GF-D8 (cell line): ENCODE data around the gene CCNG2.

Source experiments
- DNase-seq: peaks from one replicate; lab custom pipeline; 2025; lab: John Stamatoyannopoulos, UW

CCNG2 gene

DNA sequence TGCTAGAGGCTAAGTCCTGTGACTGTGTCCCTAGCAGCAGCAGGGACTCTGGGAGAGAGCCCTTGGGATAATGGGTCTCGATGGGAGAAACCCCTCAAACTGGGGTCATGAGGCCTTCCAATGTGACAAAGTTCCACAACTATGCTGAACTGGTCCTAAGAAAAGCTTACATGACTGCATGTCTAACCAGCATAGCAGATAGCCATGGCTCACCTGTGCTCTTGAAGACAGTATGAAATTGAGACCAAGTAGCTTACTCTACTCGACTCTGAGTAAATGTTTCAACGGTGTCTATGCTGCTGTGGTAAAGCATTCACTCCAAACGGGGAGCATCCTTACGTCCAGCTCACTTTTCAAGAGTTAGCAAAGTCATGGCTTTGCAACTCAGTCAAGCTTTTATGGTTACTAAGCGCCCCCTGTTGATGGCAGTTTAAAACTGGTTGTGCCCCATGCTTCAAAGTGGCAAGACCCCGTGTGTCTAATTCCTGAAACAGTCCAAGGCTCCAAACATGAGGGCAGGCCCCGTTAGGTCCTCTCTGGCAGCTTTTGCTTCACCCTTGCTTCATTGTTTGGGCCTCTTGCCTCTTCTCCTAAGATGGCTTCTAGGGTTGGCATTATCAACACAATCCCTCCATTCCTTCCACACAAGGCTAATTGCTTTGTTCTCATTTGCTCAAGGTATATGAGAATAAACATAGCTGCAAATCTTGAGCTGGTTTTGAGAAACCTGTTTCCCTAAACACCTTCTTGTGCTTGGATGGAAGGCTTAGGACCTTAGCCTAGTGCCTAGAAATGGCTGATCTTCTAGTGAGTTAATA lies 46.6 kb downstream of the CCNG2 start:
- peak; percentile 6 for DNase-seq

DNA sequence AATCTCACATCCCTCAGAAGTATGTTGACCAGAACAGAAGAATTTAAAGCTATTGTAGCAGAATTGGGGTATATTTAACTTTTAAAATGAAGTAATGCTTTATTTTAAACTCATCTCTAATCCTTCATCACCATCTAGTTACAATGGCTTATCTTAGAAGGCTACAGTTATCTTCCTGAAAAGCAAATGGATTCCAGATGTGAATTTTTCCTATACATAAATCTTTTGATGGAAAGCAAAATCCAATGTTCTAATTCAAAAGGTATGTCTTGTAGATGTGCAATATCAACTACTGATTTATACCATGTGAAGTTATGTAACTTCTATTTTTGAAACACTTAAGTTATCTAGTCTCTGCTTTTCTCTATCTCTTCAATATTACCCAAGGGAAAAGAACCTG lies 47.6 kb downstream of the CCNG2 start:
- DNase-seq: no peak

DNA sequence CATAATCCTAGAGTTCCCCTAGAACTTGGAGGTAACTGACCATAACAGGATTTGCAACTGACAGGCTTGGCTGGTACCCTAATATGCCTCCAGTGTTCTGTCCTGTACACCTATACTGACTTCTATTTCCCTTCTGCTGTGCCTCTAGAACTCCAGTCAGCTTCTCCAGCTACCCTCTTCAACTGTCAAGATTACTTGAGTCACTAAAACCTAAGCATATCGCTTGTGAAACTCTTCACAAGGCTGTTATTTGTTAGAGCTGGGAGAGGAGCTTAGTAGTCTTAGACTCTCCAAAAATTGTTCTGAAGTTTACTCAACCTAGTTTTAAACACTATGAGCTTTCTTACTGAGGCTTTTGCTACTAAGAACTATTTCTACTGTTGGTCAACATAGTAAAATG lies 52.0 kb downstream of the CCNG2 start:
- DNase-seq: no peak

DNA sequence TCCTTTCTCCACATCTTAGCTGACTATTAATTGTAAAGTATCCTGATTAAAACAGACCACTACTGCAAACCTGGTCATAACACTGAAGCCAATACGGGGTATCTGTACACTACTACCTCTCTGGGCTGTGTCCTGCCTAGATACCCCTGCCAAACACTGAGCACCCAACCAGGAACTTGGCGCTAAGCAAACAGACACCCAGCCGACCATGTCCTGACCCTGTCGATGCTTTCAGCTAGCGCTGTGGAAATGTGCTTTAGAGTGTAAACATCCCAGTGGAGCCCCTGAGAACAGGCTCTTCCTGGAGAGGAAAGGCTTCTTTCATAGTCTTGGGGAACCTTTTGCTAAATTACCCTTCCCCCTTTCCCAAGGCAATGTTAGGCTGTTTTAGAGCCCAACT lies 52.9 kb downstream of the CCNG2 start:
- DNase-seq: no peak

DNA sequence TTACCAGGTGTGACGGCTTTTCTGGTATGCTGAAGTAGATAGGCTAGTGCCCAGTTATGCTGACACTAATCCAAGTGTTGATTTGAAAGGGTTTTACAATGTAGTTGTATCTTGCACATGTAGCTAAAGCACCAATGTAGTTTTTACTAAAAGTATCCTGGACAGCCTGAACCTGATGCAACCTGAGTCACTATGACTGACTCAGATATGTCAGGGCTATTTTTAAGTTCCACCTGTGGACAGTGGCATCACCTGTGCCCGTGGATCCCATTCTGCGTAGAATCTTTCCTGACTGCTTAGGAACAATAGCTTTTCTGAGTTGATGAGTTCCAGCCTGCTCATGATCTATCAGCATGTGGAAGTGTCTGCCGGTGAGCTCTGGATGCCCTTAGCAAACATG lies 58.1 kb downstream of the CCNG2 start:
- no peak for DNase-seq

DNA sequence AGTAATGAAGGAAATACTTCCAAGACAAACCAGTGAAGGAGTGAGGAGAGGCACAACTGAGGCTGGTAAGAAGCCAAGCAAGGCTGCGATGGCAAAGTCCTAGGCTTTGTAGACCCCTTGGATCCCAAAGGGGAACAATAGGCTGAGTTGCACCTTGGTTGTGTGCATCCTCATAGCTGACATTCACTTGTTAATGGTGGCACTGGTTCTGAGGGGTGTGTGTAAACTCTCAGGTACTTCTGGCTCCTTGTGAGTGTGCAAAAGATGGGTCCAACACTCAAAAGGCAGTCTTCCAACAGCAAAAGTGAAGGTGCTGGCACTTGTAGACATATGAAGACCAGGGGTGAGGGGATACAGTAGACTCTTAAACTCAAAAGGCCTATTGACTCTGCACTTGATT lies 60.5 kb downstream of the CCNG2 start:
- DNase-seq: no peak

DNA sequence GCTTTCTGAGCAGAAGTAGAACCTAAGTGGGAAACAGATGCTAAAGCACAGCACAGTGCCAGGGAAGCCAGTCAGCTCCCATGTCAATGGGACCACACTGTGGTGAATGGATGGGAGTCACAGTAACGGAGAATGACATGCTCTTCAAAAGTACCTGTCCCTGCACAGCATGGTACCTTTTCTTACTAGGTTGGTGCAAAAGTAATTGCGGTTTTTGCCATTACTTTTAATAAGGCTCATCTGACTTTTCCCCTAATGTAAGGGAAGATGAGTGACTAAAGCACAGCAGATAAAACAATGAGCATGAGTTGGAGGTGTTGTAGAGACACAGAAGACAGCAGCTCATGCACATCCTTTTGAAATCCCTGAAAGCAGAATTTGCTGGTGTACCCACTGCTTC lies 62.3 kb downstream of the CCNG2 start:
- DNase-seq: no peak
